ENCODE measurements around the gene NPBWR2.
"Not testable (repeated sequence)": the region's sequence is repeated elsewhere in the genome, so short reads cannot be mapped to it uniquely, and the experiment has no call there.

Gene NPBWR2

DNA sequence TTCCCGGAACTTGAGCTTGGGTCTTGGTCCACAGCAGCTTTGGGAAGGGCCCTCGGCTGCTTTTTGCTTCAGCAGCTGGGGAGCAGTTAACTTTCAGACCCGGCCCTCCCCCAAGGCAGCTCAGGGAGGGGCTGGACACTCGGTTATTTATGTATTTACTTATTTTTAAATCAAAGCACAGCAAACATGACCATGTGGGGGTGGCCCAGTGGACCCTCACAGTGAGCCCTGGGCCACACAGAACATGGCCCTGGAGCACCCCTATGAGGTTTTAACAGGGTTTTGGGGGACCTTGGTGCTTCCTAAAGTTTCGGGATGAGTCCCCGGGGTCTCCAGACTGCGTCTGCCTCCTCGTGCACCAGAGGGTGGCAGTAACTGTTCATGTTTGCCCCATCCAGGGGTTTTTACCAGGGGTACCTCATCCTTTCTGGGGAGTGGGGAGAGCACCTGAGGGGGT is 26.6 kb upstream of the NPBWR2 start:
- H3K27me3 ChIP-seq (ENCODE audit: control insufficient read depth, insufficient read depth, low read length) = no peaks in the 10 kb centered on the region; the same call in 1 of the 2 replicates
- no peak overlapping the region for H3K27ac ChIP-seq (ENCODE audit: low read length)
- H3K4me3 ChIP-seq (ENCODE audit: low read length) = no peak overlapping the region
- no peaks in the 10 kb centered on the region for H3K9me3 ChIP-seq (ENCODE audit: control insufficient read depth, insufficient read depth, low read length)
- H3K36me3 ChIP-seq (ENCODE audit: control insufficient read depth, insufficient read depth, low read length) = no peaks in the 10 kb centered on the region
- H3K4me1 ChIP-seq (ENCODE audit: control insufficient read depth, insufficient read depth, low read length) = no peaks in the 10 kb centered on the region
- no CpG with 5 or more reads among the region's 8 CpGs for WGBS (ENCODE audit: insufficient coverage, insufficient read length)
- no peak for DNase-seq (ENCODE audit: low read depth, low spot score)

DNA sequence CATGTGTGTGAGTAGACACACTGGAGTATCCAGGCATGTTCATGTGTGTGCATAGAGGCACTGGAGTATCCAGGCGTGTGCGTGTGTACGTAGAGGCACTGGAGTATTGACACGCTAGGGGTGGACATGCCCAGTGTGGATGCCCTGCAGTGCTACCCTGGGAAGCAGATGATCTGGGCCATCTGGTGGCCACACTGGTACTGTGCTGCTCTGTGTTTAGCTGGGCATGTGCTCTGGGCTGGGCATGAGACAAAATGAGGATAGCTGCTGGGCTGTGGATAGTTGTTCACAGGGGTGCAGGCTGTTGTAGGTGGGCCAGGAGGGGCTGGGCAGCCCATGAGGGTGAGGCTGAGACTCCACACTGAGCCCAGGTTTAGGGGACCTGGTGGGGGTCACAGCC is 24.0 kb upstream of the NPBWR2 start:
- H3K27ac ChIP-seq (ENCODE audit: low read length) = no peak overlapping the region
- no peaks in the 10 kb centered on the region for H3K27me3 ChIP-seq (ENCODE audit: control insufficient read depth, insufficient read depth, low read length)
- WGBS (ENCODE audit: insufficient coverage, insufficient read length) = no CpG with 5 or more reads among the region's 4 CpGs
- no peak for DNase-seq (ENCODE audit: low read depth, low spot score)
- H3K36me3 ChIP-seq (ENCODE audit: control insufficient read depth, insufficient read depth, low read length) = no peaks in the 10 kb centered on the region
- no peaks in the 10 kb centered on the region for H3K9me3 ChIP-seq (ENCODE audit: control insufficient read depth, insufficient read depth, low read length)
- no peaks in the 10 kb centered on the region for H3K4me1 ChIP-seq (ENCODE audit: control insufficient read depth, insufficient read depth, low read length)
- no peak overlapping the region for H3K4me3 ChIP-seq (ENCODE audit: low read length)

DNA sequence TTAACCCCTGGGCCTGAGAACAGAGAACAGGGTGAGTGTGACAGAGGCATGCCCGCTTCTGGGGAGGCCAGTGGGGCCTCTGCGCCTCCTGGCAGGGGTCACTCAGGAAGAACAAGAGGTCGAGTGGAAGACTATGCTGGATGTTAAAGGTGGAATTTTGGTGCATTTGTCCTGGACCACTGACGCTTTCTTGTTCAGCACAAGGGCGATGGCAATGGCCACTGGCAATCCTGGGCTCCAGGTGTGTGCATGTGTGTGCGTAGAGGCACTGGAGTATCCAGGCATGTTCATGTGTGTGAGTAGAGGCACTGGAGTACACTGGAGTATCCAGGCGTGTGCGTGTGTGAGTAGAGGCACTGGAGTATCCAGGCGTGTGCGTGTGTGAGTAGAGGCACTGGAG is 23.5 kb upstream of the NPBWR2 start:
- H3K4me1 ChIP-seq (ENCODE audit: control insufficient read depth, insufficient read depth, low read length) = no peaks in the 10 kb centered on the region
- no peak overlapping the region for H3K4me3 ChIP-seq (ENCODE audit: low read length)
- DNase-seq (ENCODE audit: low read depth, low spot score) = no peak
- H3K36me3 ChIP-seq (ENCODE audit: control insufficient read depth, insufficient read depth, low read length) = no peaks in the 10 kb centered on the region
- H3K9me3 ChIP-seq (ENCODE audit: control insufficient read depth, insufficient read depth, low read length) = no peaks in the 10 kb centered on the region
- H3K27me3 ChIP-seq (ENCODE audit: control insufficient read depth, insufficient read depth, low read length) = no peaks in the 10 kb centered on the region
- no CpG with 5 or more reads among the region's 10 CpGs for WGBS (ENCODE audit: insufficient coverage, insufficient read length)
- no peak overlapping the region for H3K27ac ChIP-seq (ENCODE audit: low read length)

DNA sequence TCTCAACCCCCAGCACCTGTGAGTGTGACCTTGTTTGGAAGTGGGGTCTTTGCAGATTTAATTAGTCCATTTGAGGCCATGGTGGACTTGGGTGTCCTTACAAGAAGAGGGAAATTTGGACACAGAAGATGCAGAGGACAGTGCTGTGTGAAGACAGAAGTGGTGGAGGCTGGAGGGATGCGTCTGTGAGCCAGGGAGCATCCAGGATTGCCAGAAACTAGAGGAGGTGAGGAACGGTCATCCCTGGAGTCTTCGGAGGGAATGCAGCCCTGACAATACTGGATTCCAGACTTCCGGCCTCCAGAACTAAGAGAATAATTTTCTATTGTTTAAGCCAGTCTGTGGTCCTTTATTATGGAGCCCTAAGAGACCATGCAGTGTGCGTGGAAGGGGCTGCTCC is 22.9 kb upstream of the NPBWR2 start:
- WGBS (ENCODE audit: insufficient coverage, insufficient read length) = no CpG with 5 or more reads among the region's 5 CpGs
- Histone ChIP-seq H3K4me3 (ENCODE audit: low read length) (no peak overlapping the region), H3K9me3 (ENCODE audit: control insufficient read depth, insufficient read depth, low read length) (no peaks in the 10 kb centered on the region), H3K27ac (ENCODE audit: low read length) (no peak overlapping the region), H3K27me3 (ENCODE audit: control insufficient read depth, insufficient read depth, low read length) (no peaks in the 10 kb centered on the region), H3K4me1 (ENCODE audit: control insufficient read depth, insufficient read depth, low read length) (no peaks in the 10 kb centered on the region), H3K36me3 (ENCODE audit: control insufficient read depth, insufficient read depth, low read length) (no peaks in the 10 kb centered on the region)
- DNase-seq (ENCODE audit: low read depth, low spot score) = no peak

DNA sequence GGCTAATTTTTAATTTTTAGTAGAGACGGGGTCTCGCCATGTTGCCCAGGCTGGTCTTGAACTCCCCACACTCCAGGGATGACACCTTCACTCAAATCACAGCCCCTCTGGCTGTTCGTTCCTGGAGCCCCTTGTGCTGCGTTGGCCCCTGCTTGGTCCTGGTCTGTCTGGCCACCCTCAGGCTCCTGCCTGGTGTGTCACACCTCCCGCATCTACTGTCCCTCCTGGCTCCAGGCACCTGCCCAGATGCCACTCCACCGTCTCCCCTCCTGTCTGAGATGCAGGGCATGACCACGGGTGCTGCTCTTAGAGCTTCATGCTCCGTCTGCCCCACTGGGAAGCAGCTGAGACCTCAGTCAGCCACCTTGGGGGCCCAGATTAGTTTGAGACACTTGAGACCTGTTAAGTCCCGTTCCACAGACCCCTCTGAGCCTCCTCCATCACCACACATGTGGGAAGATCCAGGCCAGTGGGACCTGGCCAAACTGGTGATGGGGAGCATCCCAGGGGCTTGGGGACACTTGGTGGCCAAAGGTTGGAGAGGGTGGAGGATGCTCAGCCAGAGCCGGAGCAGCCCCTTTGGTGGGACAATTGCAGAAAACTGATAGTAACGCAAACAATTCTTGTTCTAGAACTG is 21.9 kb upstream of the NPBWR2 start:
- H3K27me3 ChIP-seq (ENCODE audit: control insufficient read depth, insufficient read depth, low read length) = no peaks in the 10 kb centered on the region
- H3K4me3 ChIP-seq (ENCODE audit: low read length) = no peak overlapping the region
- WGBS (ENCODE audit: insufficient coverage, insufficient read length) = no CpG with 5 or more reads among the region's 11 CpGs
- H3K9me3 ChIP-seq (ENCODE audit: control insufficient read depth, insufficient read depth, low read length) = no peaks in the 10 kb centered on the region
- DNase-seq (ENCODE audit: low read depth, low spot score) = no peak
- no peak overlapping the region for H3K27ac ChIP-seq (ENCODE audit: low read length)
- no peaks in the 10 kb centered on the region for H3K36me3 ChIP-seq (ENCODE audit: control insufficient read depth, insufficient read depth, low read length)
- no peaks in the 10 kb centered on the region for H3K4me1 ChIP-seq (ENCODE audit: control insufficient read depth, insufficient read depth, low read length)

DNA sequence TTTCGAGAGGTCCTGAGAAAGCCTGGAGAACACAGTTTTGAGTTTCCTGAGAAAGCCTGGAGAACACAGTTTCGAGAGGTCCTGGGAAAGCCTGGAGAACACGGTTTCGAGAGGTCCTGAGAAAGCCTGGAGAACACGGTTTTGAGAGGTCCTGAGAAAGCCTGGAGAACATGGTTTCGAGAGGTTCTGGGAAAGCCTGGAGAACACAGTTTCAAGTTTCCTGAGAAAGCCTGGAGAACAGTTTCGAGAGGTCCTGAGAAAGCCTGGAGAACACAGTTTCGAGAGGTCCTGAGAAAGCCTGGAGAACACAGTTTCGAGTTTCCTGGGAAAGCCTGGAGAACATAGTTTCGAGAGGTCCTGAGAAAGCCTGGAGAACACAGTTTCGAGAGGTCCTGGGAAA is 16.2 kb upstream of the NPBWR2 start:
- not testable (repeated sequence) for H3K9me3 ChIP-seq (ENCODE audit: control insufficient read depth, insufficient read depth, low read length); H3K4me3 ChIP-seq (ENCODE audit: low read length); H3K36me3 ChIP-seq (ENCODE audit: control insufficient read depth, insufficient read depth, low read length); H3K27me3 ChIP-seq (ENCODE audit: control insufficient read depth, insufficient read depth, low read length); DNase-seq (ENCODE audit: low read depth, low spot score); H3K4me1 ChIP-seq (ENCODE audit: control insufficient read depth, insufficient read depth, low read length); H3K27ac ChIP-seq (ENCODE audit: low read length)
- WGBS (ENCODE audit: insufficient coverage, insufficient read length) = no CpG with 5 or more reads among the region's 11 CpGs

DNA sequence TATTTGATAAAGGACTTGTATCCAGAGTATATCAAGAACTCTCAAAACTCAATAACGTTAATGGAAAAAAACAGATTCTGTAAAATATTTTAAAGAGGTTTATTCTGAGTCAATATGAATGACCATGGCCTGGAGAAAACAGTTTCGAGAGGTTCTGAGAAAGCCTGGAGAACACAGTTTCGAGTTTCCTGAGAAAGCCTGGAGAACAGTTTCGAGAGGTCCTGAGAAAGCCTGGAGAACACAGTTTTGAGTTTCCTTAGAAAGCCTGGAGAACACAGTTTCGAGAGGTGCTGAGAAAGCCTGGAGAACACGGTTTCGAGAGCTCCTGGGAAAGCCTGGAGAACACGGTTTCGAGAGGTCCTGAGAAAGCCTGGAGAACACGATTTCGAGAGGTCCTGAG is 15.6 kb upstream of the NPBWR2 start:
- H3K4me1 ChIP-seq (ENCODE audit: control insufficient read depth, insufficient read depth, low read length); H3K9me3 ChIP-seq (ENCODE audit: control insufficient read depth, insufficient read depth, low read length); H3K27me3 ChIP-seq (ENCODE audit: control insufficient read depth, insufficient read depth, low read length); H3K27ac ChIP-seq (ENCODE audit: low read length); DNase-seq (ENCODE audit: low read depth, low spot score); H3K36me3 ChIP-seq (ENCODE audit: control insufficient read depth, insufficient read depth, low read length); H3K4me3 ChIP-seq (ENCODE audit: low read length): not testable (repeated sequence)
- WGBS (ENCODE audit: insufficient coverage, insufficient read length) = no CpG with 5 or more reads among the region's 11 CpGs

DNA sequence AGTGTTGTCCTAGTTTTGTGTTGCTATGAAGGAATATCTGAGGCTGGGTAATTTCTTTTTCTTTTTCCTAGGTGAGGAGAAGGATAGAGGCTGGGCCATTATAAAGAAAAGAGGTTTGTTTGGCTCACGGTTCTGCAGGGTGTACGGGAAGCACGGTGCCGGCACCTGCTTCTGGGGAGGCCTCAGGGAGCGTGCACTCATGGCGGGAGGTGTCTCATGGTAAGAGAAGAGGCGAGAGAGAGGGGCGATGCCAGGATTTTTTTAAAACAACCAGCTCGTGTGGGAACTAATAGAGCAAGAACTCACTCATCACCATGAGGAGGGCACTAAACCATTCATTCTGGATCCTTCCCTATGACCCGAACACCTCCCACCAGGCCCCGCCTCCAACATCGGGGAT is 14.2 kb upstream of the NPBWR2 start:
- no peaks in the 10 kb centered on the region for H3K27me3 ChIP-seq (ENCODE audit: control insufficient read depth, insufficient read depth, low read length)
- no peak for DNase-seq (ENCODE audit: low read depth, low spot score)
- no CpG with 5 or more reads among the region's 12 CpGs for WGBS (ENCODE audit: insufficient coverage, insufficient read length)
- H3K4me3 ChIP-seq (ENCODE audit: low read length) = no peak overlapping the region
- no peaks in the 10 kb centered on the region for H3K4me1 ChIP-seq (ENCODE audit: control insufficient read depth, insufficient read depth, low read length)
- no peaks in the 10 kb centered on the region for H3K9me3 ChIP-seq (ENCODE audit: control insufficient read depth, insufficient read depth, low read length)
- no peaks in the 10 kb centered on the region for H3K36me3 ChIP-seq (ENCODE audit: control insufficient read depth, insufficient read depth, low read length)
- H3K27ac ChIP-seq (ENCODE audit: low read length) = no peak overlapping the region

DNA sequence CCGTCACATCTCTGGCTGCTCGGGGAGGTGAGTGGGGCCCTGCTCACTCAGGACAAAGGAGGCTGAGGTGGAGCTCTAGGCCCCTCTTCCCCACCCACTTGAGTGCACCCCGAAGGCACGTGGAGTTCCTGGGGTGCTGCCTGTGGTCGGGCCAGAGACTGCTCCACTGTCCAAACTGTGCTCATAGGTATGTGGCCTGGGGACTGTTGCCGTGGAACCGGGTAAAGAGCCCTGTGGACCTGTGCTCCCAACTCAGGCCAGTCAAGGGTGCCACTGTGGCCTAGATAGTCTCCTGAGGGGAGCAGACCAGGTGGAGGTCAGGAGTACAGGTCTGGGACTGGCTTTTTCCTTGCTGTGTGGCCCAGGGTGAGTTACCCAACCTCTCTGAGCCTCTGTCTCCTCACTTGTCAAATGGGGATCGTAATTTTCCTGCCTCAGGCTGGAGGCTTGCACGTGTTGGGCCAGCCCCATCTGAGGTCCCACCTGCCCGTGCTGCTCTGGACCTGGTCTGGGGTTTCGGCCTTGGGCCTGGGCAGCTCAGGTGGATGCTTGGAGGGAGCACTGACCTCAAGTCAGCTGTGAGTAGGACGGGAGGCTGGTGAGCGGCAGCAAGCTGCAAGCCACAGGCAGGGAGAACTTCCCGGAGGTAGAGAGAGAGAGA is 12.4 kb upstream of the NPBWR2 start:
- no peak overlapping the region for H3K4me3 ChIP-seq (ENCODE audit: low read length)

DNA sequence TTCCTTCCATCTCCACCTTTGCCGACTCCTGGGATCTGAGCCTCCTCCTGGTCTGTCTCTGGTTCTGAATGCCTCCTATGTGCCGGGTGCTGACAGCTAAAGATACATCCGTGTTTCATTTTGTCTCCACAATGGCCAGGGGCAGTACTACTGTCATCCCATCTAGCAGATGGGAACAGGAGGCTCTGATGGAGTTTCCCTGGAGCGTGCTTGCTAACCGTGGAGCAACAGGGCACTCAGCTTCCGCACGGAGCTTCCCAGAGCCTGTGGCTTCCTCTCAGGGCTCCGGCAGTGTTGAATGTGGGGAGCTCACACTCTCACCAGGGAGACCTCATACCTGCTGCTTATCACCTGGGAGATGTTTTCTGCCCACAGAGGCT is 11.9 kb upstream of the NPBWR2 start:
- H3K27me3 ChIP-seq (ENCODE audit: control insufficient read depth, insufficient read depth, low read length) = no peaks in the 10 kb centered on the region
- no peak for DNase-seq (ENCODE audit: low read depth, low spot score)
- H3K36me3 ChIP-seq (ENCODE audit: control insufficient read depth, insufficient read depth, low read length) = no peaks in the 10 kb centered on the region
- H3K9me3 ChIP-seq (ENCODE audit: control insufficient read depth, insufficient read depth, low read length) = no peaks in the 10 kb centered on the region
- H3K27ac ChIP-seq (ENCODE audit: low read length) = no peak overlapping the region
- no peak overlapping the region for H3K4me3 ChIP-seq (ENCODE audit: low read length)
- no CpG with 5 or more reads among the region's 8 CpGs for WGBS (ENCODE audit: insufficient coverage, insufficient read length)
- H3K4me1 ChIP-seq (ENCODE audit: control insufficient read depth, insufficient read depth, low read length) = no peaks in the 10 kb centered on the region

More for the DNA sequence above, 12.4 kb upstream of the NPBWR2 start:
- Histone ChIP-seq H3K36me3 (ENCODE audit: control insufficient read depth, insufficient read depth, low read length) (no peaks in the 10 kb centered on the region), H3K4me1 (ENCODE audit: control insufficient read depth, insufficient read depth, low read length) (no peaks in the 10 kb centered on the region), H3K9me3 (ENCODE audit: control insufficient read depth, insufficient read depth, low read length) (no peaks in the 10 kb centered on the region), H3K27ac (ENCODE audit: low read length) (no peak overlapping the region), H3K27me3 (ENCODE audit: control insufficient read depth, insufficient read depth, low read length) (no peaks in the 10 kb centered on the region)
- no CpG with 5 or more reads among the region's 14 CpGs for WGBS (ENCODE audit: insufficient coverage, insufficient read length)
- DNase-seq (ENCODE audit: low read depth, low spot score) = no peak

DNA sequence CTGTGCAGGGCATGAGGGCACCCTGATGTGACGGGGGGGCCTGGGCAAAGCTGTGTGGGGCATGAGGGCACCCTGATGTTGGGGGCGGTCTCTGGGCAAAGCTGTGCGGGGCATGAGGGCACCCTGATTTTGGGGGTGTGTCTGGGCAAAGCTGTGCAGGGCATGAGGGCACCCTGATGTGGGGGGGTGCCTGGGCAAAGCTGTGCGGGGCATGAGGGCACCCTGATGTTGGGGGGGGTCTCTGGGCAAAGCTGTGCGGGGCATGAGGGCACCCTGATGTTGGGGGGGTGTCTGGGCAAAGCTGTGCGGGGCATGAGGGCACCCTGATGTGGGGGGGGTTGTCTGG is 10.0 kb upstream of the NPBWR2 start:
- H3K4me3 ChIP-seq (ENCODE audit: low read length) = not testable (repeated sequence)

More for the DNA sequence above, 10.0 kb upstream of the NPBWR2 start:
- H3K27ac ChIP-seq (ENCODE audit: low read length); H3K4me1 ChIP-seq (ENCODE audit: control insufficient read depth, insufficient read depth, low read length); H3K9me3 ChIP-seq (ENCODE audit: control insufficient read depth, insufficient read depth, low read length); H3K36me3 ChIP-seq (ENCODE audit: control insufficient read depth, insufficient read depth, low read length); H3K27me3 ChIP-seq (ENCODE audit: control insufficient read depth, insufficient read depth, low read length); DNase-seq (ENCODE audit: low read depth, low spot score): not testable (repeated sequence)
- WGBS (ENCODE audit: insufficient coverage, insufficient read length) = no CpG with 5 or more reads among the region's 6 CpGs

All from iPS DF 6.9 (cell line).